Hematopoietic multipotent progenitor cell treated with erythropoietin and hydrocortisone succinate and interleukin-3 and kit ligand, for 15 days (in vitro differentiated cells): ENCODE measurements around the gene DOCK3.

Experiments used
- DNase-seq: peaks from one replicate; pipeline ENCODE4 v3.0.0-alpha.2; 2015; ENCODE audit warnings: low spot score

The DOCK3 gene, protein sequence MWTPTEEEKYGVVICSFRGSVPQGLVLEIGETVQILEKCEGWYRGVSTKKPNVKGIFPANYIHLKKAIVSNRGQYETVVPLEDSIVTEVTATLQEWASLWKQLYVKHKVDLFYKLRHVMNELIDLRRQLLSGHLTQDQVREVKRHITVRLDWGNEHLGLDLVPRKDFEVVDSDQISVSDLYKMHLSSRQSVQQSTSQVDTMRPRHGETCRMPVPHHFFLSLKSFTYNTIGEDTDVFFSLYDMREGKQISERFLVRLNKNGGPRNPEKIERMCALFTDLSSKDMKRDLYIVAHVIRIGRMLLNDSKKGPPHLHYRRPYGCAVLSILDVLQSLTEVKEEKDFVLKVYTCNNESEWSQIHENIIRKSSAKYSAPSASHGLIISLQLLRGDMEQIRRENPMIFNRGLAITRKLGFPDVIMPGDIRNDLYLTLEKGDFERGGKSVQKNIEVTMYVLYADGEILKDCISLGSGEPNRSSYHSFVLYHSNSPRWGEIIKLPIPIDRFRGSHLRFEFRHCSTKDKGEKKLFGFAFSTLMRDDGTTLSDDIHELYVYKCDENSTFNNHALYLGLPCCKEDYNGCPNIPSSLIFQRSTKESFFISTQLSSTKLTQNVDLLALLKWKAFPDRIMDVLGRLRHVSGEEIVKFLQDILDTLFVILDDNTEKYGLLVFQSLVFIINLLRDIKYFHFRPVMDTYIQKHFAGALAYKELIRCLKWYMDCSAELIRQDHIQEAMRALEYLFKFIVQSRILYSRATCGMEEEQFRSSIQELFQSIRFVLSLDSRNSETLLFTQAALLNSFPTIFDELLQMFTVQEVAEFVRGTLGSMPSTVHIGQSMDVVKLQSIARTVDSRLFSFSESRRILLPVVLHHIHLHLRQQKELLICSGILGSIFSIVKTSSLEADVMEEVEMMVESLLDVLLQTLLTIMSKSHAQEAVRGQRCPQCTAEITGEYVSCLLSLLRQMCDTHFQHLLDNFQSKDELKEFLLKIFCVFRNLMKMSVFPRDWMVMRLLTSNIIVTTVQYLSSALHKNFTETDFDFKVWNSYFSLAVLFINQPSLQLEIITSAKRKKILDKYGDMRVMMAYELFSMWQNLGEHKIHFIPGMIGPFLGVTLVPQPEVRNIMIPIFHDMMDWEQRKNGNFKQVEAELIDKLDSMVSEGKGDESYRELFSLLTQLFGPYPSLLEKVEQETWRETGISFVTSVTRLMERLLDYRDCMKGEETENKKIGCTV (N-terminal part only)

DNA sequence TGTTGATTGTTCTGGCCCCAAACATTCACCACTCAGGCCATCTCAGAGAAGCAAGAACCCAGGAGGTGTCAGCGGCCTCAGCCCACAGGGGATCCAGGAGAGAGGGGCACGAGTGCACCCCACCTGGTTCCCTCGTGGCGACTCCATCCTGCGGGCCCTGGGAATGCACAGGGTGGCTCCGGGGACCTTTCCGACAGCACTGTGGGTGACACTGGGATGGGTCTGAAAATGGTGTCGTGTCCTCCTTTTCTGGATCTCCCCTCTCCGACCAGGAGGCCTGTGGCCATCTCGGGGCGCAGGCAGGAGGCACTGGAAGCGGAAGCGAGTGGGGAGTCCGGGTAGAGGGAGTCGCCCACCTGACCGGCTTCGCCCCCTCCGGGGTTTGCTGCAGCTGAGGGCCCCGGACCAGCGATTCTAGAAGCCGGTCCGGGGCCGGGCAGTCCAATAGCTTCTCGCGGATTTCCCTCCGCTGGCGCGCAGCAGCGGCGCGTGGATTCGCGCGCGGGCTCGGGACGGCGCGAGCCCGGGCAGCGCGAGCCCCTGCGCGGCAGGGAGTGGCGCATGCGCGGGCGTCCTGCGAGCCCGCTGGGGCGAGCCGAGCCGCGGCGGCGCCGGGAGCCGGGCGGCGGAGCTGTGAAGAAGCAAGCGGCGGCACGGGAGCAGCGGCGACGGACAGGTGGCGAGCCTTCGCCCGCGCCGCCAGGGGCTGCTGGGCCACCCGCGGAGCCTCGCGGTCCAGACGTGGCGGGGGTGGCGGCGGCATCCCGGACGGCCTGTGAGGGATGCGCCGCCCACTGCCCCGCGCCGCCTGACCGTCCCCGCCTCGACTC is at the start of gene DOCK3:
TSS of gene DOCK3 (plus strand) at position 579 of the 830 bp plus-strand sequence. CDS start 337 bp downstream, outside the sequence.
- DNase-seq, result no peak

DNA sequence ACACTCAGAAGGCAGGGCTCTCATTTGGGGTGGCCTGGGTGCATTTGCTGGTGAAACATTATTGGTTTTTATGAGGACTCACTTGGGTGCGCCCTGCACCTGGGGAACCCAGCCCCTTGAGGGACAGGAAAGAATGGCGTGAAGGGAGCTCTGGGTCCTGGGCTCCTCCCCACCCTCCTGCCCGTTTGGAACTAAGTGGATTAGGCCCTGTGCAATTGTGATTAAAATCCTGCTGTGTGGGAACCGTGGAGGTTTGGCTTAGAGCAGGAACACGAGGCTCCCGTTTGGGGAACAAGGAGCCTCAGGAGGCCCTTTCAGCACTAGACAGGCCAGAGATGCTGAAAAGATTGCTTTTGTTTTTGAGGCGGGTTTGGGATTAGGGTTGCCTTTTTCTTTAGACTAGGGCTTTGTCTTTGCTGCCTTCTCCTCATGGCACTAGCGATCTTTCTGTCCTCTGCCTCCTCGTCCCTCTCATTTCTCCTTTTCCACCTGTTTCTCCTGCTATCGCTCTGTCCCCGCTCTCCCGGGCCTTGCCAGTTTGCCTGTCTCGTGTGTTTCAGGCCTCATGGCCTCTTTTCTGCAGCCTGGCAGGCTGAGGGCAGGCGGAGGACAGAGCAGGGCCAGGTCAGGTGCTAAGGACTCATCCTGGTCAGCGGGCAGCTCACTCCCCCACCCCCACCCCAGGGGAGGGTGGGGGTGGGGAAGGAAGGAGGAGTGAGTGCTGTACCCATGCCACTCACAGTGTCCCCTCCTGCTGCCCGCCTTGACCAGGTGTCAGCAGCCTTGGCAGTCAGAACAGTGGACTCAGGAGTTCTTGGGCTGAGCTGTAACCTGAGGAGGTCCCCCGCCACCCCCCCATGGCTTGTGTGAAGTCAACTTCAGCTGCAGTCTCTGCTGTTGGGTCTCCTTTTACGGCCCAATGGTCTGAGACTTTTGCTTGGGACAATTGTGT is 49.2 kb upstream of the DOCK3 start:
- DNase-seq, result no peak

DNA sequence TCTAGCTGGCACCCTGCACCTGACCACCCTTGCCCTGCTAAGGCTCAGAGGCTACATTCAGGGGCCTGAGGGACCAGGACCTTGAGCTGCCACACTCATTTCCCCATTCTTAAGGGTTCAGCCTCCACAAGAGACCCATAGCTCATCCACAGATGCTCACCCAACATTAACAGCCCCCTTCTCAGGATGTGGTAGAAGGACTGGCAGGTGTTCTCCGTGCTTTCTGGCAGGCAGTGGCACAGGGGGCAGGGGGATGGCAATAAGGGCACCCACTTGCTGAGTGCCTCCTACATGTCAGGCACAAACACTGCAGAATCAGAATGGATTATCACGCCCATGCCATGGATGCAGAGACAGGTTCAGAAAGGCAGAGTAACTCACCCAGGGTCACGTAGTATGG is 48.3 kb upstream of the DOCK3 start:
- no peak for DNase-seq

DNA sequence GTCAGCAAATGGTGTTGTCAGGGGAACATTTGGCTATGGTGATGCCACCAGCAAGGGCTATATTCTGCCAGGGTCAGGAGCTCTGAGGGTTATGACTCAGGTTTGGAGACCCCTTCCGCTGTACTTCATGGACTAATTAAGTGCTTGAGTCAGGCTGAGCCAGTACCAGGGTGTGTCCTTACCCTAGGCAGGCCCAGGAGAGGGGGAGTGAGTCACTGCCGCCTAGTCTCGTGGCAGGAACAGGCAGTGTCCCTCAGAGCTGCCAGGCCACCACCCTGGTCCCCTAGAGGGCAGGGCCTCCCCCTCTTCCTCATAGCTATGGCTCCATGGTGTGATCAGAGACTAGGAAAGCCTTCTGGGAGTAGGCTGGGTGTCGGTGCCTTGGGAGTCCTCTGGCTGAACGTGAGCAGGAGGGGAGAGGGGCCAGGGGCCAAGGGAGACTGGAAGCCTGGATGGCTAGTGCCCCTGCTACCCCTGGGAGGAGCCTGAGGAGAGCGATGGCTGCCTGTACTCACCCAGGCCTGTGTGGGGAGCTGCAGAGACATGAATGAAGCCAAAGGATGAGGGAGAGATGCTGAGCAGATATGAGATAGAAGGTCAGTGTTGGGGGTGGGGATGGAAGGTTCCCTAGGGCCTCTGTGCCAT is 47.2 kb upstream of the DOCK3 start:
- DNase-seq, result no peak

DNA sequence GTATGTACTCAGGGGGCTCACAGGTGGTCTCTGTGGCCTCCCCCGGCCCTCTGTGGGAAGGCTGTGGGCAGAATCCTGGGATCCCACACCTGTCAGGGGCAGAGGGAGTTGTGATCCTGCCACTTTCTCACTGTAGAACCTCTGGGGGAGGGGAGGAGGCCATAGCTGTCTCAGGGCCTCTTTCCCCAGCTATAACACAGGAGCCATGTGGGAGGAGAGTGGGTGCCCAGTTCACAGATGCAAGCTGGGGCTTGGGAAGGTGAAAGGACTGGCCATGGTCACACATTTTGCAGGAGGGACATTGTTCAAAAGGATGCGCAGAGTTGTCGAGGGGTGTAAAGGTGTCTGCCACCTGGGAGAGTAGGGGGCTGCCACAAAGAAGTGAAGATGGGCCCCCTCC is 46.1 kb upstream of the DOCK3 start:
- no peak for DNase-seq

DNA sequence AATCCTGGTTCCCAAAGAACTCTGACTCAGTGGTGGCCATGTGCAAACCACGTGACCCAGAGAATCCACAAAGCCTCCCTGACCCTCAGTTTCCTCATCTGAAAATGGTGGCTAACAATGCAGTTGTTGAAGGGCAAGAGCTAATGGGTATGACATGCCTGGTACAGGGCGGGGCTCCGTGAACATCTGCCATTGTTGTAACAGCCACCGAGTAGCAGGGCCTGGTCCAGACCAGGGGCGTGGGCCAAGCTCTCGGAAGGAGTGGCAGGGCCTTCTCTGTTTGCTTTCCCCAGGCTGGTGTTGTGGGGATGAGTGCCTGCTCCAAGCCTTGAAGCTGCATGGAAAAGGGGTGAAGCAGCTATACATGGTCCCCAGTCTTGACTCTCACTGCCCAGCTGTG is 44.3 kb upstream of the DOCK3 start:
- DNase-seq, result no peak

DNA sequence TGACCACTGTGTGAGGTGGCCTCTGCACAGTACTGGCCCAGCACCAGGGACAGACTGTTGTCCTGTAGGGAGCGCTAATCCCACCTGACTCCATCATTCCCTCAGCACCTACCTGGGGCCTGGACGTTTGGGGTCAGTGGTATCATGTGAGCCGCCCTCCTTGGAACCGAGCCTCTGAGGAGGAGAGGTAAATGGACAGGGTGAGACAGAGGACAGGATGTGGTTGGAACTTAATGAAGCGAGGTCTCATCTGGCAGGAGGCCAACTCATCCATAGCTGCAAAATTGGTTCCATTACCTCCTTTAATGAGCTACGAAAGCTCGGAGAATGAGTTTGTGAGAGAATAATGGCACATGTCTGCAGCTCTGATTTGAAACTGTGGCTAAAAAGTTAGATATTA is 43.9 kb upstream of the DOCK3 start:
- no peak for DNase-seq

DNA sequence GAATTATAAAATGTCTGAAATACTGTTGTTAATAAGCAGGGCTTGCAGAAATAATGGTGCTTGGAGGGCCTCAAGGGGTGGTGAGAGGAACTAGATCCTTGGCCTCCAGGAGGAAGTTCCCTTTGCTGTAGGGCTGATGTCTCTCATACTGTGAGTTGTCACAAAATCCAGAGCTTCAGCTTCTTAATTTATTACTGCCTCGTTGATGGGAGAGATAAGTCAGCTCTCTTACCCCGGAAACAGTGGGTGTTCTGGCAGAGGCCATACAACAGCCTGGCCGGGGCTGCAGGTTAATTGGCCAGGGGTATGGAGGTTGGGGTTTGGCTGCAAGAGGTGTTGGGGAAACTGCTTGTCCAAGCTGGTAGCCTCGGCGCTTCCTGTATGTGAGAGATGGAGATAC is 42.3 kb upstream of the DOCK3 start:
- DNase-seq, result no peak

DNA sequence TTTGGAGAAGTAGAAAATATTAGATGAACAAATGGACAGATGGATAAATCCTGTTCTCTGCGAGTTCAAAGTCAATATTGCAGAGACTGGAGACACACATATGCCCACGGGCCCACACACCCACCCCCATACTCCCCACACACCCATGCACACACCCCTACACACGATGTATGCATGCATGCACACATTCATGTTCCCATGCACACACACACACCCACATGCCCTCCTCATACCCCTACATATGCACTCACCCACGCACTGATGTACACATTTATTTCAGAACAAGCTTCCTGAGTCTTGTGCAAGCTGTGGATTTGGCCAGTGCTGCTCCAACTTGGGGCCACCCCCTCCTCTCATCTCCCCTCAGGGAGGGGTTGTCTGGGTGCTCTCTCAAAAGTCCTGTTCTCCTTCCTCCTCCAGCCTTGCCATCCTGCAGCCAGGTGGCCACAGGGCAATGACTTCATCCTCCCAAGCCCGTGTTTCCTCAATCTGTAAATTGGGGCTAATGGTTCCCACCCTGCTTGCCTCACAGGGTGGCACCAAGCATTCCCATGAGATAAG is 41.4 kb upstream of the DOCK3 start:
- DNase-seq, result no peak

DNA sequence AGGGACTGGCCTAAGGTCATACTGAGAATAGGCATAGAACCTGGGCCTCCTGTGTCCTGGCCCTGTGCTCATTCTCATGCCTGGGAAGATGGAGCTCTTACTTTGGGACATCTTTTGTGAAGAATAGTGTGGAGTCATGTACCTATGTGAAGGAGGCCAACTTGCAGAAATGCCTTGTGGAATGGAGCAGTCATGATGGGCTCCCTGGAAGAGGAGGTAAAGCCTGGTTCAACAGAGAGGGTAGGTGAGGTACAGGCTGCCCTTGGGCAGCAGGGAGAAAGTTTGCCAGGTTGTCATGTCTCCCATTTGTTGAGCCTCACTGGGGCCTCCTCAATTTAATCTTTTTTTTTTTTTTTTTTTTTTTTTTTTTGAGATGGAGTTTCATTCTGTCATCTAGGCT is 39.7 kb upstream of the DOCK3 start:
- DNase-seq, result no peak

DNA sequence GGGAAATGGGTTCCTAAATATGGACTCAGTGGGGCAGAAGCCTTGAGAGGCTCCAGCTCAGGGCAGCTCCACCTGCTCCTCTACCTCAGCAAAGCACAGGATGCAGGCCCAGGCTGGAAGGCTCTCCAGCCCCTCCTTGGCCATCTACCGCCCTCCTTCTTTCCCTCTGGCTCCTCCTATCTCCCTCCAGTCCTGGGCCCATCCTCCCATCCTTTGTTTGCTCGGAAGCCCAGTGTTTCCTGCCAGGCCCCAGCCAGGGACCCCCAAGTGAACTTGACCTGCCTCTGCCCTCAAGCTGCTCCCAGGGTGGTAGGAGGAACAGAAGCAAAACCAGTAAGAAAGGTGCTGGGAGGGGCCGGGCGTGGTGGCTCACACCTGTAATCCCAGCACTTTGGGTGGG is 37.7 kb upstream of the DOCK3 start:
- no peak for DNase-seq

DNA sequence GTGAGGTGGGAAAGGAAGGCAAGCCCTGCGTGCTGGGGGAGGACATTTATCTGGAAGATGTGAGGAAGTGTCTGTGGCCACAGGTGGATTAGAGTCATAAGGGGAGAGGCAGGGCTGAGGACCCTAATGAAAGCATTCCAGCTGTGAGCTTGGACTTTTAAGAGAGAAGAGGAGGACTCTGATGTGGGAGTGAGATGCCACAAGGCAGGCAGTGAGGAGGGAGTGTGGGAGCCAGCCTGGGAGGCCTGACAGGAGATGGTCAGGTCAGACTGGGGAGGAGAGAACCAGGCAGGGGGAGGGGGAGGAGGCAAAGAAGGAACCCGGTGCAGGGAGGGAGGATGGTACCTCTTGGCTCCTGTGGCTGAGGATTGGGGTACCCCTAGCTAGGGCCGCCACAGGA is 36.8 kb upstream of the DOCK3 start:
- DNase-seq, result no peak

DNA sequence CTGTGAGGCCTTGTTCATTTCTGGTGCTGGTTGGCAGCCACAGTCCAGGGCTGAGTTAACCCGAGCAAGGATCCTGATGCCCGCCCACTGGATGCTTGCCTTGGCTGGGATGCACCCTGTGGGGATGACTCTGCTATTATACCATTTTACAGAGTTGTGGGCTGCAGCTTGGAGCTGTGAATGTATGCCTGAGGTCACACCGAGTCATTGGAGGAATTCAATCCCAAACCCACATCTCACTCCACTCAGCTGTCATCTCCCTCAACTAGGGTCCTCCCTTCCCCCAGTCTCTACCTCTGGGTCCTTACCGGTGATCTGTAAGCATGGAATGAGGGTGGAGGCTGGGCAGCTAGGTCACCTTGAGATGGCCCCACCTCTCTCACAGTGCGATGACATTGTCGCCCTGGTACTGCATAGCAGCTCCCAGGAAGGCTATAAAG is 35.7 kb upstream of the DOCK3 start:
- no peak for DNase-seq

DNA sequence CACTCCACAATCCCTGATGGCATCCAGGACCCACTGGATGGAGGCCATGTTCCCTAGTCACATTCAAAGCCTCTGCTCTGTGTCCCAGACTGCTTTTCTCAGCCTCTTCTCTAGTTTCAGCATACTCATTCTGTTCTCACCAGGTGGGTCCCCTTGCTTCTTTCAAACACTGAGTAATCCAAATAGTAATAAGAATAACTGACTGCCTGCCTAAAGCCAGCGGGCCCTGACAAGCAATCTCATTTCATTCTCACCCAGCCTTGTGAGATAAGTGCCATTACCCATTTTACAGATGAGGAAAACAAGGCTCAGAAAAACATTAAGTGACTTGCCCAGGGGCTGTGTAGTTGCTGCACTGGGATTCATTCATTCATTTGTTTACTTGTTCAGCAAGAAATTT is 32.3 kb upstream of the DOCK3 start:
- DNase-seq, result no peak

DNA sequence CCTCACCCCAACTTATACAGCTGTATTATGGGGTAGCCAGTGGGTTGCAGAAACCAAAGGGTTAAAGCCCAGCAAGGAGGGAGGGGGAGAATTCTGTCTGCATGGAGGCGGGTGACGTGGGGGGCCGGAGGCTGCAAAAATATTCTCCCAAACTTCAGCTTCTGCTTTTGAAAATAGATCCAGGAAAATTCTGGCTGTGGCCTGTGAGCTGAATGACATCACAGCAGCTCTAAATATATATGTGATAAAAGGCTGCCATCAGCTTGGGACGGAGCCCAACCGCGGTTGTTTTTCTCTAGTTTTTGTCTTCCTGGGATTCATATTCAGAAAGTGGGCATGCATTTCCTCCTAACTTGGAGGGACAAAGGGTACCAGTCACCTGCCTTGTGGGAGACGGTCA is 30.2 kb upstream of the DOCK3 start:
- no peak for DNase-seq

DNA sequence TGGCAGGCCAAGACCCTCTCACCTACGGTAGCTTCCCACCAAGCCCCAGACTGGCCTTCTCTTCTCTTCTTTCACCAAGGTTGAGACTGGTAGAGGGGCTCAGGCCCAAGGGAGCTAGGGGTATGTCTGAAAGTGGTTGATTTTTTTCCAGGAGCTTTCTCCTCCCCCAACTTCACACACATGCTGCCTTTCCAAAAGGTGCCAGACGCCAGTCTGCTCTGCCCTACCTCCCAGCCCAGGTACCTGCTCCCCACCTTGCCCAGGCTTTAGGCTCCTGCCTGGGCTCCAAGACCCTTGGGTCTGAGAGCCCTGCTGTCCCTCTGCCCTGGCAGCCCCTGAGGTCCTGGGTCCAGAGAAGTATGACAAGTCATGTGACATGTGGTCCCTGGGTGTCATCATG is 29.3 kb upstream of the DOCK3 start:
- DNase-seq, result no peak

DNA sequence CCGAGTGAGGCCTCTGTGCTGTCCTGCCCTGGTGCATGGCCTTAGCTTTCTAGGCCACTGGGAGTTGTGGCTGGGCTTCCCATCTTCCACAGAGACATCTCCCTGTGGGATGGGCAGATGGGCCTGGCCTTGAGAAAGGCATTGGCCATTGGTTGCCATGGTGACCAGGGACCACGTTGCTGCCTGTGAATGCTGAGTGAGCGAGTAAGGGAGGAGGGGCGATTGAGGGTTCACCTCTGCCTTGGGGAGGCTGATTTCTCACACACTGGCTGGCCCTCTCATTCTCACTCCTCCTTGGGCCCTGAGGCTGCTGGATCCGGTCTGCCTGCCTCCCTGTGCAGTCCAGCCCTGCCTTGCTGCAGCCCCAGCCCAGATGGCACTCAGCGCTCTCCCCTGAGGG is 26.4 kb upstream of the DOCK3 start:
- DNase-seq, result no peak

DNA sequence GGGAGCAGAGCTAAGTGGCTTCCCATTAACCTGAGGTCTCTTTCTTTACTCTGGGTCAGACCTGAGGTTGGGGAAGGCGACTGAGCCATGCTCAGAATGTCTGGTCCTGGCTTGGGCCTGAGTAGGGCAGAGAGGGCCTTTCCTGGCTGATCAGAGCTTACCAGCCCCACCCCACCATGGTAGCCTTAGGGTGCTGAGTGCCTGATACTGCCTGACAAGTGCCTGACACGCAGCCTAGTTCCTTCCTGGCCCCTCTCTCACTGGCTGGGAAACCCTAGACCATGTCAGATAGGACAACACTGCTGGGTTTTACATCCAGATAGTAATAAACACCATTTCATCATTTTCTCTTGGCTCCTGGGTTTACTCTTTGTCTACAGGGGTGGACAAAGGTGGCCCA is 25.8 kb upstream of the DOCK3 start:
- DNase-seq, result no peak

DNA sequence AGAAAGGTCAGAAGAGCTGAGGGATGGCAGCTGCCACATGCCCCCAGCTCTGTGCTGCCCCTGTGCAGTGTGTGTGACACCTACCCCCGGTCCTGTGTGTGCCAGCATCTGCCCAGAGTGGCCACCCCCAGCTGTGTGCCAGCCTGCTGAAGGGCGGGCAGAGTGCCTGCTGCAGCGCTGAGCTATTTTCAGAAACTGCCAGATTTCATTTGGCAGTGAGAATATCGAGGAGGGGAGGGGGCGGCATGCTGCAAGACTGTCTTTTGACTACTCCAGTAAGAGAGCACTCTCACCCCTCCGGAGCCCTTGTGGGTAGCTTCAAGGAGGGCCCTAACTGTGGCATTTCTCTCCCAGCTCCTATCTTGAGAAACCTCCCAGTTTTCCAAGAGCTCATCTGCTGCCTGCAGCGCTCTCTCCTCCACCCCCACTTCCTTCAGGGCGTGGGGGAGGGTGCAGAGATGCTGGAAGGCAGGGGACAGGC is 25.2 kb upstream of the DOCK3 start:
- no peak for DNase-seq
